ENCODE results near the gene AIFM1.

- TF ChIP-seq CTCF (IDR thresholded peaks at IDR 0.05) (no peak), POLR2A (IDR thresholded peaks at IDR 0.05) (no peak)
Observed at GRCh38 chrX:130085551-130086446, 79.8 kb downstream of the AIFM1 start.
